Right lobe of liver (tissue), 6 donors: ENCODE results near the gene GYG1. TPM values are rescaled to one million over a fixed set of nuclear protein-coding genes. Genes with fewer than 3 reads are reported as not detected.

ENCODE experiments used
- ATAC-seq, 4 donors: fragments of 200-7000 bp; cut with Tn5 transposase; one replicate each; pipeline ENCODE4 v1.9.1; 2020; ENCODE audit warnings: mild to moderate bottlenecking in 4 of 4, moderate library complexity in 4 of 4
- DNase-seq, 3 donors: peaks; one replicate each; pipeline ENCODE4 v3.0.0-alpha.2; 2020
- H3K27ac ChIP-seq, 3 donors: fragments of 200-600 bp; one replicate each; pipeline ENCODE4 v1.8.0; 2022
- H3K27me3 ChIP-seq, 2 donors: fragments of 200-600 bp; one replicate each; pipeline ENCODE4 v1.8.0; 2022
- H3K36me3 ChIP-seq, 4 donors: fragments of 200-600 bp; sonication (generic) in 1 of 4; one replicate each; pipeline versions ENCODE4 v1.5.1 to v1.8.0; 2017 to 2022; ENCODE audit warnings: control low read depth in 1 of 4
- H3K4me1 ChIP-seq, 4 donors: fragments of 200-600 bp; sonication (generic) in 1 of 4; one replicate each; pipeline versions ENCODE4 v1.5.1 to v1.8.0; 2017 to 2022; ENCODE audit warnings: control low read depth in 1 of 4
- H3K4me3 ChIP-seq, 3 donors: fragments of 200-600 bp; one replicate each; pipeline ENCODE4 v1.8.0; 2022
- H3K9me3 ChIP-seq, 4 donors: fragments of 200-600 bp; sonication (generic) in 1 of 4; one replicate each; pipeline versions ENCODE4 v1.5.1 to v1.8.0; 2017 to 2022; ENCODE audit warnings: control low read depth in 1 of 4
- CTCF ChIP-seq, 4 donors: fragments of 200-600 bp in 3 of 4; fragments of 450-650 bp in 1 of 4; IDR thresholded peaks; one replicate each; pipeline versions ENCODE4 v1.5.1 to v1.8.0; 2016 to 2022; ENCODE audit warnings: antibody characterized with exemption in 4 of 4, mild to moderate bottlenecking in 2 of 4
- POLR2A ChIP-seq: fragments of 450-650 bp; IDR thresholded peaks from one replicate; pipeline ENCODE4 v1.6.1; 2017; ENCODE audit warnings: antibody characterized with exemption, mild to moderate bottlenecking
- WGBS: methylation state at CpG from one replicate; pipeline ENCODE4 v1.1.6; 2018; ENCODE audit warnings: low coverage, low lambda C conversion rate; ENCODE audit not compliant: insufficient coverage; ENCODE audit errors: missing lambda C conversion rate; 5-methylcytosine and 5-hydroxymethylcytosine counted together
- intact Hi-C, 2 donors: fragments of 100-400 bp; cut with DNase I; formaldehyde crosslinking; loops; one replicate each; pipeline versions ENCODE4 v1.11.2 to v1.14.1; 2022
- total RNA-seq, 6 experiments: library from RNA; depleted of rRNA in 2 of 6; stranded (reverse); fragments of >200 nt in 2 of 6; fragmentation: NEBNext Ultra II Directional in 3 of 6; extraction: Animal tissue kit (Norgen Biotek cat#: 25700) in 3 of 6; gene quantifications; one replicate each; pipeline versions ENCODE4 v1.1.0 to v1.2.4, GENCODE V29; 2016 to 2023
- donor health status: DM: no; HTN: yes; CAD: no.
- donor health status: DM: no; HTN: no; CAD: no.
- donor health status: DM: no; HTN: no; CAD: no.
- donor health status: DM: no; HTN: yes; CAD: no.
- donor health status: DM: no; HTN: yes; CAD: no.

GYG1 gene
- total RNA-seq, 6 experiments from 2014 or later = 6.6 to 16.3 (median 10.3) TPM

- TF ChIP-seq CTCF (IDR thresholded peaks at IDR 0.05) (no peak), POLR2A (no peak)
- H3K9me3 ChIP-seq = no peaks in the 10 kb centered on the region
- WGBS = 88% methylated on average over 4 of the region's 4 CpGs
- no peak overlapping the region for H3K4me3 ChIP-seq
- no peaks in the 10 kb centered on the region for H3K4me1 ChIP-seq
- ATAC-seq (no peak), DNase-seq (no peak)
- intact Hi-C loops = no loop called here
- H3K36me3 ChIP-seq = peaks cover 0 to 15% (median 6%) of the 10 kb centered on the region in 4 donors
- H3K27ac ChIP-seq = no peak overlapping the region
- no peaks in the 10 kb centered on the region for H3K27me3 ChIP-seq
These were observed 29.5 kb downstream of the GYG1 start for GRCh38 chr3:149020839-149021252.

GRCh38 chr3:149021830-149022229 is 30.5 kb downstream of the GYG1 start:
- 39% methylated on average over 1 of the region's 1 CpG for WGBS
- DNase-seq (no peak), ATAC-seq (no peak)
- Histone ChIP-seq H3K9me3 (no peaks in the 10 kb centered on the region), H3K36me3 (peaks cover 0 to 17% (median 6%) of the 10 kb centered on the region in 4 donors), H3K27ac (no peak overlapping the region), H3K4me3 (no peak overlapping the region), H3K4me1 (no peaks in the 10 kb centered on the region), H3K27me3 (no peaks in the 10 kb centered on the region)
- TF ChIP-seq CTCF (IDR thresholded peaks at IDR 0.05) (no peak), POLR2A (no peak)
- intact Hi-C loops = no loop called here

GRCh38 chr3:149023951-149024350 is 32.6 kb downstream of the GYG1 start:
- TF ChIP-seq CTCF (IDR thresholded peaks at IDR 0.05) (no peak), POLR2A (no peak)
- no peak for ATAC-seq
- no peak for DNase-seq
- H3K9me3 ChIP-seq = no peaks in the 10 kb centered on the region
- no peaks in the 10 kb centered on the region for H3K27me3 ChIP-seq
- peaks cover 0 to 31% (median 6%) of the 10 kb centered on the region in 4 donors for H3K36me3 ChIP-seq
- no peaks in the 10 kb centered on the region for H3K4me1 ChIP-seq
- H3K27ac ChIP-seq = no peak overlapping the region
- 88% methylated on average over 3 of the region's 3 CpGs for WGBS
- H3K4me3 ChIP-seq = no peak overlapping the region
- intact Hi-C loops = no loop called here

GRCh38 chr3:149026718-149027117 is 35.4 kb downstream of the GYG1 start:
- no peak for ATAC-seq
- no peaks in the 10 kb centered on the region for H3K4me1 ChIP-seq
- DNase-seq = no peak
- H3K9me3 ChIP-seq = no peaks in the 10 kb centered on the region
- peaks cover 0 to 25% (median 6%) of the 10 kb centered on the region in 4 donors for H3K36me3 ChIP-seq
- no peak for TF ChIP-seq CTCF (IDR thresholded peaks at IDR 0.05)
- no peak for TF ChIP-seq POLR2A
- WGBS = 73% methylated on average over 4 of the region's 4 CpGs
- intact Hi-C loops = no loop called here
- no peaks in the 10 kb centered on the region for H3K27me3 ChIP-seq
- no peak overlapping the region for H3K27ac ChIP-seq
- no peak overlapping the region for H3K4me3 ChIP-seq

- no peaks in the 10 kb centered on the region for H3K4me1 ChIP-seq
- no peak overlapping the region for H3K4me3 ChIP-seq
- no peaks in the 10 kb centered on the region for H3K9me3 ChIP-seq
- H3K36me3 ChIP-seq = peaks cover 0 to 16% (median 0%) of the 10 kb centered on the region in 4 donors
- TF ChIP-seq POLR2A (no peak), CTCF (IDR thresholded peaks at IDR 0.05) (no peak)
- no peak for DNase-seq
- no peak for ATAC-seq
- WGBS = 93% methylated on average over 2 of the region's 2 CpGs
- no peaks in the 10 kb centered on the region for H3K27me3 ChIP-seq
- intact Hi-C loops = no loop called here
- no peak overlapping the region for H3K27ac ChIP-seq
These were observed 39.8 kb downstream of the GYG1 start for GRCh38 chr3:149031096-149031495.
